Tongue (tissue), 2 donors: ENCODE results near the gene ELFN2. TPM values are rescaled to one million over a fixed set of nuclear protein-coding genes. Genes with fewer than 3 reads are reported as not detected.

ENCODE experiments used
- DNase-seq: peaks from one replicate; pipeline ENCODE4 v3.0.0-alpha.2; 2015
- total RNA-seq: library from RNA; depleted of rRNA; stranded (reverse); fragments of >200 nt; gene quantifications from one replicate; pipeline ENCODE4 v1.2.3, GENCODE V29; 2014

ELFN2 gene
- total RNA-seq, 1 donor from 2014 or later, result 1.0 TPM

DNA sequence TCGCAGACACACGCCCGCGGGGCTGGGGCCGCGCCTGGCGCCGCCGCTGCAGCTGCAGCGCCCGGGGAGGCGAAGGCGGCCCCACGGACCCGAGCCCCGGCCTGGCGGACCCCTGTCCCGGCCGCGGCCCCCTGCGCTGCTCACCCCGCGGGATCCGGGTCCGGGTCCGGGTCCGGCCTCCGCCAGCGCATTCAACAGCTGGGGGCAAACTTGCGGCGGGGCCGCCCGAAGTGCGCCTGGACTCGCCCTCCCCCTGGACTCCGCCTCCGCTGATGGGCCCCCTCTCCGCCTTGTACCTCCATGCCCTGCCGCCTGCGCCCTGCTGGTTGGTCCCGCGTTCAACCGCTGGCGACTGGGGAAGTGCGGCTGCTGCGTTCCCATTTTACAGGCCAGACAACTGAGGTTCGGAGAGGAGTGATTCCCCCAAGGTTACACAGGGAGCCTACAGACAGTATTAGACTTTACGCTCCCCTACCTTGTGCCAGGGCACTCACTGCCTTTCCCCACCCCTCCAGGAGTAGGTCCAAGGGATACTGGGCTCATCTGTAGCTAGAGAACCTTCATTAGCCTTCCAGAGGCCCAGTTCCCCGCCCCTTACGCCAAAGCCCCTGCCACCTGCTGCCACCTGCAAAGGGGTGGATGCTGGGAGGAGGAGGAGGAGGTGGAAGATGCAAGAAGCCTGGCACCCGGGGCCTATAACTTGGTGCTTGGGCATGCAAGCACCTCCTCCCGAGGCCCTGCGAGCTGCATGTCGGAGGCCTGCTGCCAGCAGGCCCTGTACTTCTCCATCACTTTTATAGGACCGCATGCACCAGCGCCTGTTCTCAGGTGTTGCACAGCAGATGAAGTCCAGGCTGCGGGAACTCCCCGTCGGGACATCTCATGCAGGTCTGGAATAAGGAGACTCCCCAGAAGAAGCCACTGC, 694 bp upstream of the ELFN2 start:
- DNase-seq, result no peak

- no peak for DNase-seq
Observed at GRCh38 chr22:37426706-37427134, 559 bp downstream of the ELFN2 start.

- DNase-seq, result peak; percentile 80
Observed at GRCh38 chr22:37425800-37426705, 1.2 kb downstream of the ELFN2 start.

- DNase-seq, result no peak
Observed at GRCh38 chr22:37425369-37425768, 1.9 kb downstream of the ELFN2 start.

DNA sequence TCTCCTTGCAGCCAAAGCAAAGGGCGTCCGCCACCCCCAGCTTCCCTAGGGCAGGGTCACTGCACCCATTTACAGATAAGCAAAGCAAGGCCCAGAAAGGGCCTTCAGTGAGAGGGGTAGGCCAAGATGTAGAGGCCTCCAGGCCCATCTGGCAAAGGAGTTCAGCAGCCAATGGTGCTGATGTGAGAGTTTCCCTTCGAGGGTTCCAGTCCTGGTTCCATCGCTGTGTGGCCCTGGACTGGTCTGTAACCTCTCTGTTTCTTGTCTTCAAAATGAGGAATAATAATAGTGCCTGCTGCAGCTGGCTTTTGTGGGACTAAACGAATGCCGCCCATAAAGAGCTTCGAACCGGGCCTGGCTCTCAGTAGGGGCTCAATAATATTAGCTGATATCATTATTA, 4.0 kb downstream of the ELFN2 start:
- DNase-seq, result no peak

DNA sequence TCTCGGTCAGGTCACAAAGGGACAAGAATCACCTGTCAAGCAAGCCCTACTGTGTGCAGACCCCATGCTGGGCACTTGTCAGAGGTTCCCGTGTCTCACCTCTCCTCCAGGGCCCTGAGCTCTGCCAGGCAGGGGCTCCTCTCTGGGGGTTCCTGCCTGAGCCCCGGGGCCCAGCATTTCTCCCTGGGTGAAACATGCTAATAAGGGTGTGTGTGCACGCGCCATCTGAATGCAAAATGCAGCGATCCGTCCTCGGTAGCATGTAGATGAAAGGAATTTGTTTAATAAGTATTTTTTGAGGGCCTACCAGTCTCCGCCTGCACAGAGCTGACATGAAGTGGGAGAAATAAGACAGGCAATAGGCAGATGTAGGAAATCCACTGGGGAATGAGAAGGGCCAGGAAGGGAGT, 5.8 kb downstream of the ELFN2 start:
- no peak for DNase-seq

DNA sequence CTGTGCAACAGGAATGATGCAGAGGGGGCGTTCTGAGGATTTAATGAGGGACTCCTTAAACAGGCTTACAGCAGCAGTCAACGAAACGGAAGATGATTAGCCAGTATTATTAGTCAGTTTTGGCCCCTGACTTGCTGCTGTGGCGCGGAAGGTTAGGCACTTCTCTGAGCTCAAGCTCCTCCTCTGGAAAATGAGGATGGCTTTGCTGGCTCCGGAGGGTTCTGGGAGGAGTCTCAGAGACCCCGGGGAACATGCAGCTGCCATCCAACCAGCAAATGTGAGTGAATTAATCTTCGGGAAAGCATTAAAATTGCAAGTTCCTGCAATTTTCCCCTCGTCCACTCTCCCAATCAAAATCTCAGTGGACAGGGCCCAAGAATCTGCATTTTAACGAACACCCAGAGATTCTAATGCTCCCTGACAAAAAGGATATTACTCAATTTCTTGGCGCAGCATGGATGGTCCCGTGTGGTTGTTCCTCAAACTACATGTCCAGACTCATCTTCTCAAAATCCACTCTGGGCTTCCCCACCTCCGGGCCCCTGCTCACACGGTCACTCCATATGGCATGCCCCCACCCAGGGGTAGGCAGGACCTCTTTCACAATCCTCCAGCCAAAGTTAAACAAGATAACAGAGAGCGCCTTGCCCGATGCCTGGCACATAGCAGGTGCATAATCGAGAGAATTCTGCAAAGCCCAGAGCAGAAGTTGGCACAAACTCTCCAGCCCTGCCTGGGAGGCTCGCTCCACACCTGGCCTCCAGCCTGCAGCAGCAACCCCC, 6.4 kb downstream of the ELFN2 start:
- DNase-seq, result peak; percentile 55

- DNase-seq, result no peak
Observed at GRCh38 chr22:37419969-37420685, 7.2 kb downstream of the ELFN2 start.

DNA sequence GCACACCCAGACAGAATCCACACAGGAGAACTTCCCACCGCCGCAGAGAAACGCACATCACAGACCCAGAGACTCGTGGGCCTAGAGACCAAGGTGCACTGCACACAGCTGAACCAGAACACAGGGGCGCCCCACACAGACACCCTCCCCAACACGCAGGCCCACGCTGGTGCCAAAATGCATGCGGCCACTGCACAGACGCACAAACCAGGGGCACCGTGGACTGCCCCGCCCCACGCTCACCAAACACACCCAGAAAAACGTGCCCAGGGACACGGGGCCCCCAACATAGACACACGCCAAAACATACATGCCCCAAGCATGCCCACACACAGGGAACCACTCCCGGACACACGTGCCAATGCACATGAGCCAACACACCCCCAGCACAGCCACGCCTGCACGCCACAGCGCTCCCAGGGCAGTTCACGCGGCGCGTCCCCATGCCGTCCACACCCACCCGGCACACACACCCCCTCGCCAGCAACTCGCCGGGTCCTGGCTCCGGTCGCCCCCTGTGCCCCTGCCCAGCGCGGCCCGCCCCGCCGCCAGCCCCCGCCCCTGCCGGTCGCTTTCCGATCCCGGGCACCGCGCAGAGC, 7.8 kb downstream of the ELFN2 start:
- DNase-seq, result no peak

DNA sequence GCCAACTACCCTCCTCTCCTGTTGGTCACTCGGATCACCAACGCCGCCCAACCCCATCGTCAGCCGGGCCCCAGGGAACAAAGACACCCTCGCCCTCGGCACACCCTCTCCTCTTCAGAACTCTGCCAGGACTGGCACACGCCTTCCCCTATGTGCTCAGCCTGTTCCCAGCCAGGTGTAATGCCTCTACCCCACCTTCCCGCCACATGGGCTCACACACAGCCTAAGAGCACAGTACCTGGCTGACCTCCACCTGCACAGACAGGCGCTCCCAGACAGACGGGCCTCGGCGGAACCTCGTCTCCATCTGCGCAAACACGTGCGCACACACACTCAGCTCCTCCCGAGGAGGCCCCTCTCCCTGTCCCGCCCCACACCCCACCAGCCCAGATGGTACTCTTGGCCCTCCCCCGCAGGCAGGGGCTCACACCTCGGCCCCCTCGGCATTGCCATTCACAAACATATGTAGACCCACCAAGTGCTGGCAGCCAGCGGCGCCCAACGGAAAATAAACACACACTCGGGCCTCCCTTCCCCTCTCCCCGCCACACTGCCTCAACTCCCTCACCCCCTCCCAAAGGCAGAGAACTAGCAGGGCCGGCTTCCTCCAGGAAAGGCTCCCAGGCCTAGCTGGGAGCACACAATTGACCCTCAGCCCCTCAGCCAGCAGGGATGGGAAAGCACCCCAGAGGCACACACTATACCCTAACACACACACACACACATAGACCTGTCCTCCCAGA, 8.5 kb downstream of the ELFN2 start:
- no peak for DNase-seq

- DNase-seq, result no peak
Observed at GRCh38 chr22:37417677-37418348, 9.5 kb downstream of the ELFN2 start.

DNA sequence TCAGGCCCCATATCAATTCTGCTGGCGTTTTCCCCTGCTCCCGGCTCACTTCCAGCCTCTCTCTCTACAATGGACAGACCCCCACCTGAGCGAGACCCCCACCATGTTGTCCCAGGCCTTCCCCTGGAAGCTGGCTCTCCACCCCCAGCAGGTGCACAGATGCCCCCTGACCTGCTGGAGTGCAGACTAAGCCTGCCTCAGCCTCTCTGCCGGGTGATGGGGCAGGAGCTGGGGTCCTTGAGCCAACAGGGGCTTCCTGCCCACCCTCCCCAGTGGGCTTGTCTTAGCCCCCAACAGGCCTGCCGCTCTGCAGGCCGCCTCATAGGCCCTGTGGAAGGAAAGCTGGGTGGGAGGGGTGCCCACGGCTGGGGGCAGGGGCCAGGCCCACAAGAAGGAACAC, 10.0 kb downstream of the ELFN2 start:
- DNase-seq, result no peak

- DNase-seq, result no peak
Observed at GRCh38 chr22:37416827-37417226, 10.5 kb downstream of the ELFN2 start.

DNA sequence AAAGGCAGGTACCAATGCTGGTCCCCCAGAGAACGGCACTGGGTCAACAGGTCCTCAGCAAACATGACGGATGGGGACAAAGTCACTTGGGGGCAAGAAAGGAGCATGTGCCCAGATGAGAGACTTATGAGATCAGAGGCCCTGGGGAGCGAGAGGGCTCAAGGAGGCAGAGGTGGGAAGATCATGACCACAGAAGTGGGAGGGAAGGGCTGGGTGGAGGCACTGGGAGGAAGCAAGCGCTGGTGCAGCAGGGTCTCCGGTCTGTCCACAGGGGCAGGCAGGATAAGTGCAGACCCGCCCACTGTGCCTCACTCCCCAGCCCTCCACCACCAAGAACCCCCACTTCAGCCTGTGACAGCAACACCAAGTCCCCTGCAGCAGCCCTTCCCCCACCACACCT, 10.9 kb downstream of the ELFN2 start:
- no peak for DNase-seq

DNA sequence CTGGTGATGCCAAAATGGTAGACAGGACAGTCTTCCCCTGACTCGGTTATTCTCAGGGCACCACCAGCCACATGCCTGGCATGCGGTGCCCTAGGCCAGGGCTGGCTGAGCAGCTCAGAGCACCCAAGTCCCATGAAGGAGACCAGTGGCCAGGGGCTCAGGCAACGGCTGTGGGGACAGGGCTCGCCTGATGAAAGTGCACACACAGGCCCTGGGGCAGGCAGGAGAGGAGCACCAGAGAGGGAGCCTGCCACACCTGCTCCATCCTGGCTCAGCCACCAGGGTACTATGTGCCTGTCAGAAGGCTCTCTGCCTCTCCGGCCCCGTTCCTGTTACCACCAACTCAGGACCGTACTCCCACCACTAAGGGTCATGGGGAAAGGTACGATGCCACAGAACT, 12.1 kb downstream of the ELFN2 start:
- DNase-seq, result no peak

DNA sequence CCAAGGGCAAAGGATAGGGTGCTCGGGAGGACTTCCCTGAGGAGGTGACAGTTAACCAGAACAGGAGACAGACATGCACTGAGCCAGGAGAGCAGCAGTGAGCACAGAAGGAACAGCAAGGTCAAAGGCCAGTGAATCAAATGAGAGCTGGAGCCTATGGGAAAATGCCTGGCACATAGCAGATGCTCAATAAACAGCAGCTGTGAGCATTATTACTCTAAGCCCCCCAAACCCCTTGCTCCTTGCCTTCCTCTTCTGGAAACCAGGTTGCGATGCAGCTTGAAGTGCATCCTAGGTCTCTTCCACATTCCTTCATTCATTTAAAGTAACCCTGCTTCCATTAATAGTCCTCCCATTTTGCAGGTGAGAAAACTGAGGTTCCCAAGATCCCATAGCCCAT, 13.0 kb downstream of the ELFN2 start:
- DNase-seq, result no peak

- DNase-seq, result no peak
Observed at GRCh38 chr22:37413546-37413945, 13.7 kb downstream of the ELFN2 start.

DNA sequence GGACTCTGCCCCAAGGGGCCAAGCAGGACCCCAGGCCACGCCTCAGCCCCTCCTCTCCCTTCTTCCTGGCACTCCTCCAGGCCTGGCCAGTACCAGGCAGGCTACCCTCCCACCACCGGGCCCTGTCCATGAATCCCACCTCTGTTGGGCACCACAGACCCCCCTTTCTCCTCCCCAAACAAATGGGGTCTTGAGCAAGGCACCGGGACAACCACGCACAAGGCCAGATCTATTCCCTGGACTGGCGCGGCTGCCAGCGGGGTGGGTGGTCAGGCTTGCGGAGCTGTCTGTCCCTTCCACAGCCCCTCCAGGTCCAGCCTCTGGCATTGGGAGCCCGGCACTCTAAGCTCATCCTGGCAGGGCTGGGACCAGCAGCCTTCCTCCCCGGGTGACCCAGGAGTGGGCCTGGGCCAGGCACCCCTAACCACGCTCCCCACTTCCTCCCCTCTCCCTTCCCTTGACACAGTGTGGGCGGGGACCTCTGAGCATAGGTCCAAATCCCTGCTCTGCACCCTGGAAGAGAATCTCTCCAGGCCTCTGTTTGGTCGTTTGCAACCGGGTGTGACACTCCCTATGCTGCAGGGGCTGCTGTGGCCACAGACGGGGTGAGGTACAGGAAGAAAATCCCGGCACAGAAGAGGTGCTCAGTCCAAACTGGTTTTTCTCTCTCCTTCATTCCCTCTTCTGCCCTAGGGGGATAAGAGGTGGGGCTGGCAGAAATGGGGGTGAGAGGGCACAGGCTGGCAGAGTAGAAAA, 14.6 kb downstream of the ELFN2 start:
- DNase-seq, result peak; percentile 46

GRCh38 chr22:37411655-37412054, 15.6 kb downstream of the ELFN2 start:
- DNase-seq, result no peak
